Measurements from ENCODE around the gene NTF3.
"Not testable (repeated sequence)": the region's sequence is repeated elsewhere in the genome, so short reads cannot be mapped to it uniquely, and the experiment has no call there.

Gene NTF3

GRCh38 chr12:5522432-5523335 is 90.8 kb downstream of the NTF3 start:
- Histone ChIP-seq H3K9ac (ENCODE audit: low read depth, low read length) (no peak overlapping the region), H3K27me3 (ENCODE audit: control insufficient read depth, insufficient read depth, low read length) (no peaks in the 10 kb centered on the region), H3K27ac (ENCODE audit: low read depth, low read length) (no peak overlapping the region), H3K4me1 (ENCODE audit: control insufficient read depth, insufficient read depth, low read length) (peaks cover 12% of the 10 kb centered on the region; the same call in 1 of the 2 replicates), H3K9me3 (ENCODE audit: control insufficient read depth, insufficient read depth, low read length) (no peaks in the 10 kb centered on the region), H3K4me3 (ENCODE audit: low read depth, low read length) (no peak overlapping the region), H3K36me3 (ENCODE audit: control insufficient read depth, insufficient read depth, low read length) (no peaks in the 10 kb centered on the region)

- Histone ChIP-seq H3K9me3 (ENCODE audit: control insufficient read depth, insufficient read depth, low read length) (no peaks in the 10 kb centered on the region), H3K9ac (ENCODE audit: low read depth, low read length) (no peak overlapping the region), H3K4me3 (ENCODE audit: low read depth, low read length) (no peak overlapping the region), H3K4me1 (ENCODE audit: control insufficient read depth, insufficient read depth, low read length) (peaks cover 7% of the 10 kb centered on the region; the same call in 1 of the 2 replicates), H3K27ac (ENCODE audit: low read depth, low read length) (no peak overlapping the region), H3K36me3 (ENCODE audit: control insufficient read depth, insufficient read depth, low read length) (no peaks in the 10 kb centered on the region), H3K27me3 (ENCODE audit: control insufficient read depth, insufficient read depth, low read length) (no peaks in the 10 kb centered on the region)
Measured at GRCh38 chr12:5523396-5524115, 91.6 kb downstream of the NTF3 start.

GRCh38 chr12:5524116-5524768 is 92.3 kb downstream of the NTF3 start:
- Histone ChIP-seq H3K36me3 (ENCODE audit: control insufficient read depth, insufficient read depth, low read length) (no peaks in the 10 kb centered on the region), H3K27ac (ENCODE audit: low read depth, low read length) (no peak overlapping the region), H3K27me3 (ENCODE audit: control insufficient read depth, insufficient read depth, low read length) (no peaks in the 10 kb centered on the region), H3K4me1 (ENCODE audit: control insufficient read depth, insufficient read depth, low read length) (0 out of 2 replicates have a peak, but pooled peaks cover under 1% of the 10 kb centered on the region), H3K4me3 (ENCODE audit: low read depth, low read length) (no peak overlapping the region), H3K9me3 (ENCODE audit: control insufficient read depth, insufficient read depth, low read length) (no peaks in the 10 kb centered on the region), H3K9ac (ENCODE audit: low read depth, low read length) (no peak overlapping the region)

GRCh38 chr12:5524769-5525436 is 93.0 kb downstream of the NTF3 start:
- Histone ChIP-seq H3K27me3 (ENCODE audit: control insufficient read depth, insufficient read depth, low read length) (no peaks in the 10 kb centered on the region), H3K4me3 (ENCODE audit: low read depth, low read length) (no peak overlapping the region), H3K9ac (ENCODE audit: low read depth, low read length) (no peak overlapping the region), H3K36me3 (ENCODE audit: control insufficient read depth, insufficient read depth, low read length) (no peaks in the 10 kb centered on the region), H3K27ac (ENCODE audit: low read depth, low read length) (no peak overlapping the region), H3K4me1 (ENCODE audit: control insufficient read depth, insufficient read depth, low read length) (no peaks in the 10 kb centered on the region), H3K9me3 (ENCODE audit: control insufficient read depth, insufficient read depth, low read length) (no peaks in the 10 kb centered on the region)

GRCh38 chr12:5525783-5526367 is 94.0 kb downstream of the NTF3 start:
- no peak overlapping the region for H3K9ac ChIP-seq (ENCODE audit: low read depth, low read length)
- no peaks in the 10 kb centered on the region for H3K4me1 ChIP-seq (ENCODE audit: control insufficient read depth, insufficient read depth, low read length)
- H3K9me3 ChIP-seq (ENCODE audit: control insufficient read depth, insufficient read depth, low read length) = no peaks in the 10 kb centered on the region
- no peaks in the 10 kb centered on the region for H3K27me3 ChIP-seq (ENCODE audit: control insufficient read depth, insufficient read depth, low read length)
- no peak overlapping the region for H3K27ac ChIP-seq (ENCODE audit: low read depth, low read length)
- H3K4me3 ChIP-seq (ENCODE audit: low read depth, low read length) = no peak overlapping the region
- H3K36me3 ChIP-seq (ENCODE audit: control insufficient read depth, insufficient read depth, low read length) = no peaks in the 10 kb centered on the region

GRCh38 chr12:5533368-5533767 is 101.5 kb downstream of the NTF3 start:
- H3K27me3 ChIP-seq (ENCODE audit: control insufficient read depth, insufficient read depth, low read length) = no peaks in the 10 kb centered on the region
- H3K36me3 ChIP-seq (ENCODE audit: control insufficient read depth, insufficient read depth, low read length) = no peaks in the 10 kb centered on the region
- H3K9me3 ChIP-seq (ENCODE audit: control insufficient read depth, insufficient read depth, low read length) = no peaks in the 10 kb centered on the region
- no peak overlapping the region for H3K27ac ChIP-seq (ENCODE audit: low read depth, low read length)
- 0 out of 2 replicates have a peak, but pooled peaks cover 8% of the 10 kb centered on the region for H3K4me1 ChIP-seq (ENCODE audit: control insufficient read depth, insufficient read depth, low read length)
- no peak overlapping the region for H3K4me3 ChIP-seq (ENCODE audit: low read depth, low read length)
- H3K9ac ChIP-seq (ENCODE audit: low read depth, low read length) = no peak overlapping the region

GRCh38 chr12:5534426-5535199 is 102.7 kb downstream of the NTF3 start:
- Histone ChIP-seq H3K4me1 (ENCODE audit: control insufficient read depth, insufficient read depth, low read length) (0 out of 2 replicates have a peak, but pooled peaks cover 8% of the 10 kb centered on the region), H3K27ac (ENCODE audit: low read depth, low read length) (no peak overlapping the region), H3K9ac (ENCODE audit: low read depth, low read length) (no peak overlapping the region), H3K27me3 (ENCODE audit: control insufficient read depth, insufficient read depth, low read length) (no peaks in the 10 kb centered on the region), H3K36me3 (ENCODE audit: control insufficient read depth, insufficient read depth, low read length) (no peaks in the 10 kb centered on the region), H3K9me3 (ENCODE audit: control insufficient read depth, insufficient read depth, low read length) (no peaks in the 10 kb centered on the region), H3K4me3 (ENCODE audit: low read depth, low read length) (no peak overlapping the region)

- H3K27me3 ChIP-seq (ENCODE audit: control insufficient read depth, insufficient read depth, low read length) = no peaks in the 10 kb centered on the region
- 0 out of 2 replicates have a peak, but pooled peaks cover 8% of the 10 kb centered on the region for H3K4me1 ChIP-seq (ENCODE audit: control insufficient read depth, insufficient read depth, low read length)
- H3K4me3 ChIP-seq (ENCODE audit: low read depth, low read length) = no peak overlapping the region
- H3K27ac ChIP-seq (ENCODE audit: low read depth, low read length) = no peak overlapping the region
- H3K9ac ChIP-seq (ENCODE audit: low read depth, low read length) = no peak overlapping the region
- H3K36me3 ChIP-seq (ENCODE audit: control insufficient read depth, insufficient read depth, low read length) = no peaks in the 10 kb centered on the region
- H3K9me3 ChIP-seq (ENCODE audit: control insufficient read depth, insufficient read depth, low read length) = no peaks in the 10 kb centered on the region
Measured at GRCh38 chr12:5535541-5535940, 103.6 kb downstream of the NTF3 start.

GRCh38 chr12:5537026-5537615 is 105.2 kb downstream of the NTF3 start:
- not testable (repeated sequence) for H3K4me1 ChIP-seq (ENCODE audit: control insufficient read depth, insufficient read depth, low read length); H3K9ac ChIP-seq (ENCODE audit: low read depth, low read length); H3K36me3 ChIP-seq (ENCODE audit: control insufficient read depth, insufficient read depth, low read length); H3K4me3 ChIP-seq (ENCODE audit: low read depth, low read length); H3K27me3 ChIP-seq (ENCODE audit: control insufficient read depth, insufficient read depth, low read length); H3K27ac ChIP-seq (ENCODE audit: low read depth, low read length); H3K9me3 ChIP-seq (ENCODE audit: control insufficient read depth, insufficient read depth, low read length)
